BJ (cell line): ENCODE results near the gene CDC45. TPM values are rescaled to one million over a fixed set of nuclear protein-coding genes. Genes with fewer than 3 reads are reported as not detected.

Experiments
- CTCF ChIA-PET: fragments of 350-600 bp; formaldehyde crosslinking; extraction: SDS; loops from one replicate; lab custom pipeline; 2021; ENCODE audit warnings: antibody characterized with exemption, inconsistent platforms; lab: Yijun Ruan, JAX
- POLR2A ChIA-PET: fragments of 300-600 bp; sonication (Branson Sonifier 250); formaldehyde crosslinking; extraction: SDS; loops from one replicate; lab custom pipeline; 2021; ENCODE audit warnings: antibody characterized with exemption; lab: Charles Lee
- DNase-seq: peaks from one replicate; pipeline ENCODE4 v3.0.0-alpha.2; 2011; ENCODE audit warnings: low read depth
- H3K27me3 ChIP-seq: 2 replicates; pipeline ENCODE4 v1.6.0; 2011; ENCODE audit warnings: low read length; ENCODE audit not compliant: control insufficient read depth, insufficient read depth
- H3K36me3 ChIP-seq: 2 replicates; pipeline ENCODE4 v1.5.1; 2011; ENCODE audit warnings: low read length; ENCODE audit not compliant: control insufficient read depth, insufficient read depth
- H3K4me3 ChIP-seq: 2 replicates; pipeline ENCODE4 v1.5.1; 2011; ENCODE audit warnings: low read depth, mild to moderate bottlenecking, control low read depth, low read length
- polyA plus RNA-seq: library from polyadenylated mRNA; depleted of rRNA; stranded (reverse); fragments of >200 nt; gene quantifications from 2 replicates; pipeline ENCODE4 v1.2.3, GENCODE V29; 2011
- TF ChIP-seq, protein P1 (sequence below): IDR thresholded peaks from 2 replicates; pipeline ENCODE4 v1.5.1; 2011; ENCODE audit warnings: low read depth, mild to moderate bottlenecking, control low read depth, inconsistent platforms, low read length, moderate library complexity; ENCODE audit not compliant: insufficient read depth

The CDC45 gene
- polyA plus RNA-seq, 1 experiment: 13.8 TPM

DNA sequence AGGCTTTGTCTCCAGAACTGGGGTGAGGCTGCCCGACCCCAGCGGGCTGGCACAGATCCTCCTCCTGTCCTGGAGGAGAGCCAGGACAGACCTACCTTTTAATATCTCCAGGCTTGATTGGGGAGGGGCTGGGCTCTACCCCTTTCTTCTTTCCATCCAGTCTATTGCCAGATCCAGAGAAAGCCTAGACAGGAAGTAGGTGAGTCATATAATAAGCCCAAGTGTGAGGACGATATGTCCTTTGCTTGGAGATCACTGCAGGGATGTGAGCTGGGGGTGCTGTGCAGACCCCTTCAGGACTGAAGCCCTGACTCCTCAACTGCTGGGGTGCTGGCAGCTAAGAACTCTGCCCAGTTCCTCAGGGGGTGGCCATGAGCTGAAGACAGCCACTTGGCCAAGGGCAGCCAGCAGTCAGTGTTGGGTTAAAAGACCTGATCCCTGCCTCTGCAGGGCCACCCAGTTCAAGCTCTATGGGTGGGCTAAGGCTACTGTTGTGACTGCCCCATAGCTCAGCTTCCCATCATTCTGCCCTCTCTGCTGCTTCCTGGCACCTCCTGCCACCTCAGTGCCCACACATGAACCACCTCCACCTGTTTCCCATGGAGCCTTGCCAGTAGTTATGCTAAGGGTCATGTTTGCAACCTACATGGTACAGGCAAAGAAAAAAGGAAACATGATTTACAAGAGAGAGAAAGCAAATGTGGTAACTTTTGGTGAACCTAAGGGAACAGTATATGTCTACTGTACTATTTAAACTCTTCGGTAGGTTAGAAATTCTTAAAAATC, 23.9 kb upstream of the CDC45 start:
- TF ChIP-seq, protein P1, sequence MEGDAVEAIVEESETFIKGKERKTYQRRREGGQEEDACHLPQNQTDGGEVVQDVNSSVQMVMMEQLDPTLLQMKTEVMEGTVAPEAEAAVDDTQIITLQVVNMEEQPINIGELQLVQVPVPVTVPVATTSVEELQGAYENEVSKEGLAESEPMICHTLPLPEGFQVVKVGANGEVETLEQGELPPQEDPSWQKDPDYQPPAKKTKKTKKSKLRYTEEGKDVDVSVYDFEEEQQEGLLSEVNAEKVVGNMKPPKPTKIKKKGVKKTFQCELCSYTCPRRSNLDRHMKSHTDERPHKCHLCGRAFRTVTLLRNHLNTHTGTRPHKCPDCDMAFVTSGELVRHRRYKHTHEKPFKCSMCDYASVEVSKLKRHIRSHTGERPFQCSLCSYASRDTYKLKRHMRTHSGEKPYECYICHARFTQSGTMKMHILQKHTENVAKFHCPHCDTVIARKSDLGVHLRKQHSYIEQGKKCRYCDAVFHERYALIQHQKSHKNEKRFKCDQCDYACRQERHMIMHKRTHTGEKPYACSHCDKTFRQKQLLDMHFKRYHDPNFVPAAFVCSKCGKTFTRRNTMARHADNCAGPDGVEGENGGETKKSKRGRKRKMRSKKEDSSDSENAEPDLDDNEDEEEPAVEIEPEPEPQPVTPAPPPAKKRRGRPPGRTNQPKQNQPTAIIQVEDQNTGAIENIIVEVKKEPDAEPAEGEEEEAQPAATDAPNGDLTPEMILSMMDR: no peak
- Histone ChIP-seq H3K36me3 (peaks cover 23% of the 10 kb centered on the region), H3K4me3 (no peak overlapping the region), H3K27me3 (no peaks in the 10 kb centered on the region)
- POLR2A ChIA-PET: no interaction called here
- DNase-seq: no peak
- CTCF ChIA-PET: no interaction called here

DNA sequence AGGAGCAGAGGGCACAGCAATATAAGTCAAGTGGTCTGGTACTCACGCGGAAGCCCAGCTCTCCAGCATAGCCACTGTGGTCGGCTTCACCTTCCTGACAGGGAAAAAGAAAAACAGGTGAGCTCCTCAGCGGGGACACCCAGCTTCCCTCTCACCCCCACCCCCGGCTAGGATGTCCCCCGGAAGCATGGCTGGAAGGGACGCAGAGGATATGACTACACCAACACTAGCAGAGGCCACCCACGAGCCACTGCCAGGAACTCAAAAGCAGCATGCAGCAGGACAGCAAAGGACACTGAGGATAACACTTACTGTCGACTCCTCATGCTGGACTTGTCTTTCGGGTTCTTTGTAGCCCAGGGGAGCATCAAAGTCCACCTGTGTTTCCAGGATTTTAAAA, 23.2 kb upstream of the CDC45 start:
- no peak overlapping the region for H3K4me3 ChIP-seq
- no peaks in the 10 kb centered on the region for H3K27me3 ChIP-seq
- H3K36me3 ChIP-seq: peaks cover 21% of the 10 kb centered on the region
- DNase-seq: no peak
- CTCF ChIA-PET: no interaction called here
- POLR2A ChIA-PET: no interaction called here
- TF ChIP-seq, protein P1: no peak

DNA sequence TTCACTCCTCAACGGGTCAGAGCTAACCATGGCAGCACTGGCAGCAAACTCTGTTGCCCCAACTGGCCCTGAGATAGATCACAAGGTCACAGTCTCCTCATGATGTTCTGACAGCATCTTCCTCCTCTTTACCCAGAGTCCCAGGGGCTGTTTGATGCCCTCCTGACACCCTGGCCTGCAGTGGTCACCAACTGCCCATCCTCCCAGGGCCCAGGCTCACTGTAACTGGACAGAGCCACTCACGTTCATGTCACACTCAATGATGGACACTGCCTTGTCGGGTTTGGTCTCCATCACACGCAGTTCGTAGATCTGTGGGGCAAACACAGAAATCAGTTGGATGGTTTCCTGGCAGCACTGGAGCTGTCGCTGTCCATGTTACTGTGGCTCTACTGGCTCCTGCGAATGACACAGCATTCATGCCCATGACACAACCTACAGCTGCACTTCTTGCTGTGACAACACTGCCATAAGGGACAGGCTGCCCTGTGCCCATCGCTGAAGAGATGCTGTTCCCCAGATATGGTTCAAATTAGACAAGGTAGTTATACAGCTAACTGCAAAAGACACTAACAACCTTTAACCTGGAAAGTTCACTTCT, 21.8 kb upstream of the CDC45 start:
- no peak for DNase-seq
- H3K36me3 ChIP-seq: peaks cover 20% of the 10 kb centered on the region
- ChIA-PET CTCF (no interaction called here), POLR2A (no interaction called here)
- no peaks in the 10 kb centered on the region for H3K27me3 ChIP-seq
- H3K4me3 ChIP-seq: no peak overlapping the region
- TF ChIP-seq, protein P1: no peak

DNA sequence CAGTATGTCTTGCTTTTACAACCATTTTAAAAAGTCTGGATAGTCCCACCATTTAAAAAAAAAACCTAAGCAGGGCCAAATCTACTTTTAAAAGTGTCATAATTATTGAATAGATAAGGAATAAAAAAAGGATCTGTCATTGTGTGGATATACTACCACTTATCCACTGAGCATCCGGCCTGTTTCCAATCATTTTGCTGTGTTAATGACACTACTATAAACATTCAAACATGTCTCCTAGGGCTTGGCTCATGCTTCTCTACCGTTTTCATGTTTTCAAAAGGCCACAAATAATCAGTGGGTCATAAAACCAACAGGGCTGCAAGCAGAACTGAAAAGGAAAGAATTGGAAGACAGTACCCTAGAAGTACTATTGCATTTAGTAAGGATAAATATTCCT, 19.7 kb upstream of the CDC45 start:
- H3K4me3 ChIP-seq: no peak overlapping the region
- no peaks in the 10 kb centered on the region for H3K27me3 ChIP-seq
- POLR2A ChIA-PET: interaction anchor here (0.6 kb wide), 1 partner anchor 192 kb away, joined by 9 read pairs; no protein-coding TSS in a partner anchor
- CTCF ChIA-PET: no interaction called here
- peaks cover 18% of the 10 kb centered on the region for H3K36me3 ChIP-seq
- no peak for DNase-seq
- TF ChIP-seq, protein P1: no peak

DNA sequence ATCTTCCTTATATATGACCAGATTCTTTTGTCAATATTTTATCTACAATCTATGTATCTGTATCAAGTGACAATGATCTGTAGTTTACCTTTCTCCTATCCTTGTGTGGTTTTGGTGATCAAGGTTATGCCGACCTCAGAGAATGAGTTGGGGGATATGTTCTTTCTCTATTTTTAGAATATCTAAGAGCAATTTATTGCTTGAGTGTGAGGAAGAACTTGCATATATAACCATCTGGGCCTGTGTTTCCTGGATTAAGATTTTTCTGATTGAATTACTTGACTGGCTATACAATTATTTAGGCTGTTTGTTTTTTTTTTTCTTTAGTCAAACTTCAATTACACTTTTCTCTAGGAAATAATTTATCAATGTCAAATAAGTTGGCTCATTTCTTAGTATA, 18.2 kb upstream of the CDC45 start:
- POLR2A ChIA-PET: no interaction called here
- CTCF ChIA-PET: interaction anchor here (1.6 kb wide), 1 partner anchor 169 kb away, joined by 3 read pairs; no protein-coding TSS in a partner anchor

More for the DNA sequence above, 18.2 kb upstream of the CDC45 start:
- Histone ChIP-seq H3K27me3 (no peaks in the 10 kb centered on the region), H3K36me3 (peaks cover 12% of the 10 kb centered on the region), H3K4me3 (no peak overlapping the region)
- no peak for DNase-seq
- TF ChIP-seq, protein P1: no peak
